ENCODE data around the gene UBA1.

DNA sequence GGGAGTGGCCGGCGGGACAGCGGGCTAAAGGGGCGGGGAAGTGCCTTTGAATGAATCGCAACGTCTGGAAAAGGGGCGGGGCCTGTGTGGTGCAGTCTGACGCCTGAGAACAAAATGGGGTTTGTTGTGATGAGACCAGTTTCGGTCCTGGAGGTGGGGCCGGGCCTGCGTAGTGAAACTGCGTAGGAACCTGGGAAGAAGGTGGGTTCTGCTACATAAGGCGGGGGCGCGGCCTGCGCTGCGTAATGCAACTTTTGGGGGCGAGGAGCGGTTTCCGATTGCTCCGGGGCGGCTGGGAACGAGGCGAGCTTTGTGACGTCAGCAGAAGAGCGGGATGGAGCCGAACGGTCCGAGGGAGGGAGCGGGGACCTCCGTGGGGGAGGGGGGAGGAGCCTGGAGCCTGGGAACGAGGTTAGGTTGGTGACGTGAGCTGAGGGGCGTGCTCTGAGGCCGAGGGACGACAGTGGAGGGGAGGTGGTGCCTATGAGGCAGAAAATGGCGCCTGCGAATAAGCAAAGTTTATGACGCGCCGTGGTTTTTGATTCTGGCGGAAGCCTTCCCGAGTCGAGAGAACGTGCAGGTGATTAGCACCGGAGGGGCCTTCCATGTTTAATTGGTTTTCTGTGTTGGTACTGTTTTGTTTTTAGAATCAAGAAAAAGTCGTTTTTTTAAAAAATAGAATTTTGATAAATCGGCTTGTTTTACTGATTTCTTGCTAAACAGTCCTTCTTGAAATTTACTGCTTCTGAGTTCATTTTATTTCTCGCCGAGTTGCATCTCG lies 39.9 kb downstream of the UBA1 start:
- no peak for TF ChIP-seq EZH2 (IDR thresholded peaks at IDR 0.05; ENCODE audit: insufficient read depth, low read length)
- TF ChIP-seq, protein P1, sequence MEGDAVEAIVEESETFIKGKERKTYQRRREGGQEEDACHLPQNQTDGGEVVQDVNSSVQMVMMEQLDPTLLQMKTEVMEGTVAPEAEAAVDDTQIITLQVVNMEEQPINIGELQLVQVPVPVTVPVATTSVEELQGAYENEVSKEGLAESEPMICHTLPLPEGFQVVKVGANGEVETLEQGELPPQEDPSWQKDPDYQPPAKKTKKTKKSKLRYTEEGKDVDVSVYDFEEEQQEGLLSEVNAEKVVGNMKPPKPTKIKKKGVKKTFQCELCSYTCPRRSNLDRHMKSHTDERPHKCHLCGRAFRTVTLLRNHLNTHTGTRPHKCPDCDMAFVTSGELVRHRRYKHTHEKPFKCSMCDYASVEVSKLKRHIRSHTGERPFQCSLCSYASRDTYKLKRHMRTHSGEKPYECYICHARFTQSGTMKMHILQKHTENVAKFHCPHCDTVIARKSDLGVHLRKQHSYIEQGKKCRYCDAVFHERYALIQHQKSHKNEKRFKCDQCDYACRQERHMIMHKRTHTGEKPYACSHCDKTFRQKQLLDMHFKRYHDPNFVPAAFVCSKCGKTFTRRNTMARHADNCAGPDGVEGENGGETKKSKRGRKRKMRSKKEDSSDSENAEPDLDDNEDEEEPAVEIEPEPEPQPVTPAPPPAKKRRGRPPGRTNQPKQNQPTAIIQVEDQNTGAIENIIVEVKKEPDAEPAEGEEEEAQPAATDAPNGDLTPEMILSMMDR (IDR thresholded peaks at IDR 0.05; ENCODE audit: insufficient read depth, low read depth, low read length) = no peak
